K562 (cell line): ENCODE measurements around the gene LAMC1.

Experiments used
- BRD4 ChIP-seq: fragments of 200-600 bp; sonication (generic); IDR thresholded peaks from 2 replicates; pipeline ENCODE4 v1.6.1; 2017; ENCODE audit warnings: inconsistent platforms
- POLR2A ChIP-seq: fragments of 450-650 bp; conservative IDR thresholded peaks from 2 replicates; pipeline ENCODE4 v1.6.1; 2016
- RCOR1 ChIP-seq, 2 experiments: IDR thresholded peaks; 2 replicates each; pipeline ENCODE4 v1.6.1; 2012; ENCODE audit warnings: low read depth in 2 of 2, low read length in 2 of 2, borderline replicate concordance in 1 of 2, improper control_type of control experiment in 1 of 2
- TAF1 ChIP-seq: IDR thresholded peaks from 2 replicates; pipeline ENCODE4 v1.6.1; 2011; ENCODE audit warnings: mild to moderate bottlenecking, low read length, moderate library complexity; ENCODE audit not compliant: insufficient read depth, control insufficient read depth, severe bottlenecking; ENCODE audit errors: extremely low read depth

DNA sequence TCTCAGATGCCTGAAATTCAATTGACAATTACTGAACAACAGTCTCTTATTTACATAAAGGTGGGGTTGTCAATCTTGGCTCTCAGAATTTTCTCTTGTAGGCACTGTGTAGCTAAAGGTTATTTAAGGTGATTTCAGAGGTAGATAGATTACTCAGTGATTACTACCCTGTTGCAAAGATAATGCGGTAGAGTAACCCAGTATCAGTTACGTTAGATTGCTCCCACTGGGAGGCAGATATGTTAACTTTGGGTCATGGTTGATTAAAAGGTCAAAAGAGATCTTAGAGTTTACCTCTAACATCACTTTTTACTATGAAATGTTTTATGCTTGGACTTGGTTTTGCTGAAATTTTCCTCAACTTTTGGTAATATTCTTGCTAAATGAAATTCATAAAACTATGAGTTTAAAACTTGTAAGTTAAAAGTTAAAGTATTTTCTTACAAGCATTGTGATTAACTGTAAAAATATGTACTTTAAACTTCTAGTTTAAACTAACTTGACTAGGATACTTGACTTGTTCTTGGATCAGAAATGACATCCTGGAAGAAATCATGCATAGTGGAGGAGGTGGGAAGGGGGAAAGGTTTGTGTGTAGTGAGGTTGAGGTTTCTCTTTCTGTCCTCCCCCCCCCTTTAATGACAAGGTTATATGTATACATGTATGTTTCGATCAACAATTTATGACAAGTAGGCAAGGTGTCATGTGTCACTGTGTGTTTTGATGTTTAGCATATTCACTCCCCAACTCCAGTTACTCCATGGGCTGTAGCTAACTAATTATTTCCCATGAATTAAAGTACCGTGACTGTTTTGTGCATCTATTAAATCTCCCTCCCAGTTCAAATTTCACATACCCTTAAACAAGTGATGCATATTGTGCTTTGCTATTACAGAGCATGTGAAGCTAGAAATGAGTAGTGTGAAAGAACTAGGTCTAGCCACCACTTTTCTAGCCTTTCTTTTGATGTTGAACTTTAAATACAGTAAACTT is 2.9 kb downstream of the LAMC1 start:
- TF ChIP-seq BRD4 (no peak), TAF1 (no peak), RCOR1 (IDR thresholded peaks at IDR 0.05; ENCODE audit: borderline replicate concordance in 1 of 2, low read depth in 2 of 2, low read length in 2 of 2) (no peak), POLR2A (no peak)
